Measurements from ENCODE around the gene NEIL3.

DNA sequence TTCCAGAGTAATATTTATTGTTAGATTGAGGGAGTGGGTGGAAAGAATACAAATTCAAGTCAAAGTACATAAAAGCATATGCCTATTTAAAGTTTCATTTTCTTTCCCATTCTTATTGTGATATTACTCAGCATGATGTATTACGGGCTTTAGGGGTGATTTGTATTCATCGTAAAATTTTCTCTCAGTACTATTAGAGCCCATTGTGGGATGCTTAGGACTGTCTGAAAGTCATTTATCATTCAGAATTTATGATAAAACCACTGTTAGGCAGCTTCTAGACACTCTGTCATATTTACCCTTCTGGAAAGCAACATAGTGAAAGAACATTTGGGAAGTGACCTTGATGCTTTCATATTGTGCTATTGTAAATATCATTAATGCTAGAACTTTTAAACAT is 86.7 kb downstream of the NEIL3 start:
- TF ChIP-seq, protein P1, sequence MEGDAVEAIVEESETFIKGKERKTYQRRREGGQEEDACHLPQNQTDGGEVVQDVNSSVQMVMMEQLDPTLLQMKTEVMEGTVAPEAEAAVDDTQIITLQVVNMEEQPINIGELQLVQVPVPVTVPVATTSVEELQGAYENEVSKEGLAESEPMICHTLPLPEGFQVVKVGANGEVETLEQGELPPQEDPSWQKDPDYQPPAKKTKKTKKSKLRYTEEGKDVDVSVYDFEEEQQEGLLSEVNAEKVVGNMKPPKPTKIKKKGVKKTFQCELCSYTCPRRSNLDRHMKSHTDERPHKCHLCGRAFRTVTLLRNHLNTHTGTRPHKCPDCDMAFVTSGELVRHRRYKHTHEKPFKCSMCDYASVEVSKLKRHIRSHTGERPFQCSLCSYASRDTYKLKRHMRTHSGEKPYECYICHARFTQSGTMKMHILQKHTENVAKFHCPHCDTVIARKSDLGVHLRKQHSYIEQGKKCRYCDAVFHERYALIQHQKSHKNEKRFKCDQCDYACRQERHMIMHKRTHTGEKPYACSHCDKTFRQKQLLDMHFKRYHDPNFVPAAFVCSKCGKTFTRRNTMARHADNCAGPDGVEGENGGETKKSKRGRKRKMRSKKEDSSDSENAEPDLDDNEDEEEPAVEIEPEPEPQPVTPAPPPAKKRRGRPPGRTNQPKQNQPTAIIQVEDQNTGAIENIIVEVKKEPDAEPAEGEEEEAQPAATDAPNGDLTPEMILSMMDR (optimal IDR thresholded peaks at IDR 0.05 in 1 of 3, IDR thresholded peaks at IDR 0.05 in 1 of 3, conservative IDR thresholded peaks at IDR 0.05 in 1 of 3; ENCODE audit: extremely low read depth in 1 of 3, insufficient read depth in 2 of 3, low read length in 3 of 3): no peak
- TF ChIP-seq EZH2 (IDR thresholded peaks at IDR 0.05; ENCODE audit: low read length): no peak

All from keratinocyte (primary cell).